CD4-positive, alpha-beta T cell (primary cell): Measurements from ENCODE around the gene TTC39B. TPM values are rescaled to one million over a fixed set of nuclear protein-coding genes. Genes with fewer than 3 reads are reported as not detected.

ENCODE experiments used
- ATAC-seq: fragments of 200-7000 bp; cut with Tn5 transposase; one replicate; pipeline ENCODE4 v1.10.0; 2022; ENCODE audit warnings: mild to moderate bottlenecking; ENCODE audit not compliant: poor library complexity
- CTCF ChIA-PET: fragments of 350-600 bp; sonication (Branson Sonifier 250); formaldehyde crosslinking; loops from one replicate; lab custom pipeline; 2021; ENCODE audit warnings: antibody characterized with exemption, inconsistent platforms; lab: Charles Lee
- POLR2A ChIA-PET: fragments of 350-600 bp; sonication (Branson Sonifier 250); formaldehyde crosslinking; loops from one replicate; lab custom pipeline; 2021; ENCODE audit warnings: antibody characterized with exemption, inconsistent platforms; lab: Charles Lee
- DNase-seq, 14 experiments: peaks; one replicate each; pipeline ENCODE4 v3.0.0-alpha.2; 2013 to 2020; ENCODE audit warnings: mixed read lengths in 2 of 14
- H3K27ac ChIP-seq, 2 donors: one replicate each; pipeline versions ENCODE4 v1.5.1 to v1.7.0; 2013; ENCODE audit warnings: low read length in 2 of 2, low read depth in 1 of 2, mild to moderate bottlenecking in 1 of 2
- H3K27me3 ChIP-seq, 2 experiments: 1 replicate in 1 of 2; 2 replicates in 1 of 2; pipeline versions ENCODE4 v1.6.1 to v1.7.0; 2013; ENCODE audit warnings: low read length in 2 of 2, control low read depth in 1 of 2, mild to moderate bottlenecking in 1 of 2, moderate library complexity in 1 of 2; ENCODE audit not compliant: insufficient read depth in 2 of 2, control insufficient read depth in 1 of 2
- H3K36me3 ChIP-seq: one replicate; pipeline ENCODE4 v1.6.1; 2013; ENCODE audit warnings: low read length, control low read depth; ENCODE audit not compliant: insufficient read depth
- H3K4me1 ChIP-seq: one replicate; pipeline ENCODE4 v1.6.1; 2013; ENCODE audit warnings: low read length, control low read depth; ENCODE audit not compliant: insufficient read depth
- H3K4me3 ChIP-seq: one replicate; pipeline ENCODE4 v1.5.1; 2013; ENCODE audit warnings: mild to moderate bottlenecking, low read length, moderate library complexity
- H3K9me3 ChIP-seq, 2 experiments: 1 replicate in 1 of 2; 2 replicates in 1 of 2; pipeline versions ENCODE4 v1.6.1 to v1.7.0; 2013; ENCODE audit warnings: low read length in 2 of 2, mild to moderate bottlenecking in 2 of 2, control low read depth in 1 of 2, moderate library complexity in 1 of 2; ENCODE audit not compliant: control insufficient read depth in 1 of 2, insufficient read depth in 1 of 2
- H3K27ac Mint-ChIP-seq: one replicate; pipeline ENCODE4 v1.8.0; 2020; ENCODE audit warnings: mixed read lengths
- H3K27me3 Mint-ChIP-seq: one replicate; pipeline ENCODE4 v1.8.0; 2021; ENCODE audit warnings: mixed read lengths
- H3K36me3 Mint-ChIP-seq: one replicate; pipeline ENCODE4 v1.8.0; 2021; ENCODE audit warnings: low read depth, mixed read lengths
- H3K4me1 Mint-ChIP-seq: one replicate; pipeline ENCODE4 v1.8.0; 2021; ENCODE audit warnings: low read depth, mixed read lengths
- H3K4me3 Mint-ChIP-seq: one replicate; pipeline ENCODE4 v1.8.0; 2020; ENCODE audit warnings: mild to moderate bottlenecking, mixed read lengths
- H3K9me3 Mint-ChIP-seq: one replicate; pipeline ENCODE4 v1.8.0; 2020; ENCODE audit warnings: mixed read lengths
- intact Hi-C, 2 experiments: fragments of 100-400 bp; cut with DNase I in 1 of 2; cut with micrococcal nuclease in 1 of 2; formaldehyde crosslinking; loops; one replicate each; pipeline versions ENCODE4 v1.15.1 to v1.9.0; 2023 to 2025; cut with DNase I, micrococcal nuclease
- total RNA-seq, 174 experiments: library from RNA in 2 of 174; stranded (reverse) in 2 of 174; gene quantifications; one replicate each; pipeline ENCODE4 v1.2.3 and lab custom pipeline; 2021 to 2026
- TF ChIP-seq, protein P1 (sequence below): fragments of 200-600 bp; IDR thresholded peaks from one replicate; pipeline ENCODE4 v1.8.0; 2022; ENCODE audit warnings: antibody characterized with exemption, mild to moderate bottlenecking

The TTC39B gene
- total RNA-seq, 2 experiments from 2014 or later: 37.6 to 43.6 TPM

DNA sequence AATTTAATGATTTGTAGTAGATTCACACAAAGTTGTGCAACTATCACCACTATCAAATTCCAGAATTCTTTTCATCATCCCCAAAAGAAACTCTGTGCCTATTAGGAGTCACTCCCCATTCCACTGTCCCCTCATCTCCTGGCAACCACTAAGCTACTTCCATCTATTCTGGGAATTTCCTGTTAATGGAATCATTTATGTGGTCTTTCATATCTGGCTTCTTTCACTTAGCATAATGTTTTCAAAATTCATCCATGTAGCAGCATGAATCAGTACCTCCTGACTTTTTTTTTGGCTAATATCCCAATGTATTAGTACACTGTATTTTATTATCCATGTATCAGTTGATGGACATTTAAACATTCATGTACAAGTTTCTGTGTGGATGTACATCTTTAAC lies 157.6 kb downstream of the TTC39B start:
- intact Hi-C loops: no loop called here
- ChIA-PET POLR2A (no interaction called here), CTCF (no interaction called here)
- H3K27ac ChIP-seq: no peak overlapping the region
- no peaks in the 10 kb centered on the region for H3K27me3 ChIP-seq
- H3K36me3 ChIP-seq: no peaks in the 10 kb centered on the region
- no peaks in the 10 kb centered on the region for H3K9me3 ChIP-seq
- no peak overlapping the region for H3K4me3 ChIP-seq
- Mint-ChIP-seq H3K27ac (no peak overlapping the region), H3K4me3 (no peak overlapping the region), H3K4me1 (no peaks in the 10 kb centered on the region), H3K9me3 (no peaks in the 10 kb centered on the region), H3K27me3 (peaks cover 19% of the 10 kb centered on the region), H3K36me3 (no peaks in the 10 kb centered on the region)
- TF ChIP-seq, protein P1, sequence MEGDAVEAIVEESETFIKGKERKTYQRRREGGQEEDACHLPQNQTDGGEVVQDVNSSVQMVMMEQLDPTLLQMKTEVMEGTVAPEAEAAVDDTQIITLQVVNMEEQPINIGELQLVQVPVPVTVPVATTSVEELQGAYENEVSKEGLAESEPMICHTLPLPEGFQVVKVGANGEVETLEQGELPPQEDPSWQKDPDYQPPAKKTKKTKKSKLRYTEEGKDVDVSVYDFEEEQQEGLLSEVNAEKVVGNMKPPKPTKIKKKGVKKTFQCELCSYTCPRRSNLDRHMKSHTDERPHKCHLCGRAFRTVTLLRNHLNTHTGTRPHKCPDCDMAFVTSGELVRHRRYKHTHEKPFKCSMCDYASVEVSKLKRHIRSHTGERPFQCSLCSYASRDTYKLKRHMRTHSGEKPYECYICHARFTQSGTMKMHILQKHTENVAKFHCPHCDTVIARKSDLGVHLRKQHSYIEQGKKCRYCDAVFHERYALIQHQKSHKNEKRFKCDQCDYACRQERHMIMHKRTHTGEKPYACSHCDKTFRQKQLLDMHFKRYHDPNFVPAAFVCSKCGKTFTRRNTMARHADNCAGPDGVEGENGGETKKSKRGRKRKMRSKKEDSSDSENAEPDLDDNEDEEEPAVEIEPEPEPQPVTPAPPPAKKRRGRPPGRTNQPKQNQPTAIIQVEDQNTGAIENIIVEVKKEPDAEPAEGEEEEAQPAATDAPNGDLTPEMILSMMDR: no peak
- no peaks in the 10 kb centered on the region for H3K4me1 ChIP-seq
- ATAC-seq (no peak), DNase-seq (no peak)

DNA sequence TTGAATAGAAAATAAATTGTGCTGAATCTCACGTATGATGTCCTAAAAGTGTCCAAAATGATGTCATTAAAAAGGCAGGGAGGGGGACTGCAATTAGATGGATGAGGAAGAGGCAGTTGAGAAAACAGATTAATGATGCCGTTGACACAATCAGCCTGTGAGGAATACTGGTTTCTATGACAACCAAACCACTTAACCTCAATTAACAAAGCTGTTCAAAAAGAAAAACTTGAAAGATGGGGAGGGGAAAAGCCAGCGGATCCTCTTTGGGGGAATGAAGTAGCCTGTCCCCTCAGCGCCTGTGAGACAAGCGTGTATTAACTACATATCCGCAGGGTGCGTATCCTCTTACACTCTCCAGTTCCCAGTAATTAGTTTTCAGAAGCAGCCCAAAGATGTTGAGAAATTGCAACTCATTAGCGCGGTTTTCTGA lies 160.7 kb downstream of the TTC39B start:
- Histone ChIP-seq H3K4me1 (no peaks in the 10 kb centered on the region), H3K36me3 (no peaks in the 10 kb centered on the region), H3K9me3 (no peaks in the 10 kb centered on the region), H3K27me3 (no peaks in the 10 kb centered on the region), H3K4me3 (no peak overlapping the region), H3K27ac (no peak overlapping the region)
- intact Hi-C loops: no loop called here
- H3K27me3 Mint-ChIP-seq: peaks cover 5% of the 10 kb centered on the region
- no peaks in the 10 kb centered on the region for H3K9me3 Mint-ChIP-seq
- H3K27ac Mint-ChIP-seq: no peak overlapping the region
- ChIA-PET CTCF (no interaction called here), POLR2A (no interaction called here)
- H3K4me3 Mint-ChIP-seq: no peak overlapping the region
- peaks cover 7% of the 10 kb centered on the region for H3K4me1 Mint-ChIP-seq
- DNase-seq (no peak), ATAC-seq (no peak)
- H3K36me3 Mint-ChIP-seq: no peaks in the 10 kb centered on the region
- TF ChIP-seq, protein P1: no peak

DNA sequence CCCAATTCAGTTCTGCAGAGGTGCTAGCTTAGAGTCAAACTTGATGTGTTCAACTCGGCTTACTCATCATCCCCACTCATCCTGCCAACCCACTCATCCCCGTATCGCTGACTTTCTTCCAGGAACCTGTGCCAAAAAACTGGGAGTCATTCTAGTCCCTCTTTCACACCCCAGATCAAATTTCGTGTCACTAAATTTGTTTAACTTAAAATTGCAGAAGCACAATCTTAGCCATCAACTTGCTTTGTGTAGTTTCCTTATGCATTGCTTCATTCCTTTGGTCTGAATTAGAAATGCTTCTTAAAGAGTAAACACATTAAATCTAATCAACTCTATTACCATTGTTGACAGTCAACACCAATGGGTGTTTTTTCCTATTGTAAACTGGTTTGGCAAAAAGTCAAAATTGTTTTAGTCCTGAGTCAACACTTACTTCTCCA lies 162.4 kb downstream of the TTC39B start:
- Histone ChIP-seq H3K27ac (no peak overlapping the region), H3K36me3 (no peaks in the 10 kb centered on the region), H3K27me3 (no peaks in the 10 kb centered on the region), H3K4me1 (no peaks in the 10 kb centered on the region), H3K4me3 (no peak overlapping the region), H3K9me3 (no peaks in the 10 kb centered on the region)
- peaks cover 7% of the 10 kb centered on the region for H3K4me1 Mint-ChIP-seq
- no peaks in the 10 kb centered on the region for H3K27me3 Mint-ChIP-seq
- H3K36me3 Mint-ChIP-seq: no peaks in the 10 kb centered on the region
- POLR2A ChIA-PET: no interaction called here
- H3K27ac Mint-ChIP-seq: no peak overlapping the region
- TF ChIP-seq, protein P1: no peak
- no peak overlapping the region for H3K4me3 Mint-ChIP-seq
- intact Hi-C loops: no loop called here
- H3K9me3 Mint-ChIP-seq: no peaks in the 10 kb centered on the region
- CTCF ChIA-PET: interaction anchor here (1.1 kb wide), 1 partner anchor 14 kb away, joined by 3 read pairs; no protein-coding TSS in a partner anchor
- ATAC-seq (no peak), DNase-seq (no peak)
